GM21367 (cell line): ENCODE results near the gene CATSPER2.
A peak's percentile ranks its signal among the peaks of the same experiment; 100 is the strongest.
"Not testable (repeated sequence)": the region's sequence is repeated elsewhere in the genome, so short reads cannot be mapped to it uniquely, and the experiment has no call there.

Source experiments
- ATAC-seq: cut with Tn5 transposase; IDR thresholded peaks from one replicate; pipeline ENCODE4 v1.9.1; 2021; ENCODE audit not compliant: unreplicated experiment

CATSPER2 gene

DNA sequence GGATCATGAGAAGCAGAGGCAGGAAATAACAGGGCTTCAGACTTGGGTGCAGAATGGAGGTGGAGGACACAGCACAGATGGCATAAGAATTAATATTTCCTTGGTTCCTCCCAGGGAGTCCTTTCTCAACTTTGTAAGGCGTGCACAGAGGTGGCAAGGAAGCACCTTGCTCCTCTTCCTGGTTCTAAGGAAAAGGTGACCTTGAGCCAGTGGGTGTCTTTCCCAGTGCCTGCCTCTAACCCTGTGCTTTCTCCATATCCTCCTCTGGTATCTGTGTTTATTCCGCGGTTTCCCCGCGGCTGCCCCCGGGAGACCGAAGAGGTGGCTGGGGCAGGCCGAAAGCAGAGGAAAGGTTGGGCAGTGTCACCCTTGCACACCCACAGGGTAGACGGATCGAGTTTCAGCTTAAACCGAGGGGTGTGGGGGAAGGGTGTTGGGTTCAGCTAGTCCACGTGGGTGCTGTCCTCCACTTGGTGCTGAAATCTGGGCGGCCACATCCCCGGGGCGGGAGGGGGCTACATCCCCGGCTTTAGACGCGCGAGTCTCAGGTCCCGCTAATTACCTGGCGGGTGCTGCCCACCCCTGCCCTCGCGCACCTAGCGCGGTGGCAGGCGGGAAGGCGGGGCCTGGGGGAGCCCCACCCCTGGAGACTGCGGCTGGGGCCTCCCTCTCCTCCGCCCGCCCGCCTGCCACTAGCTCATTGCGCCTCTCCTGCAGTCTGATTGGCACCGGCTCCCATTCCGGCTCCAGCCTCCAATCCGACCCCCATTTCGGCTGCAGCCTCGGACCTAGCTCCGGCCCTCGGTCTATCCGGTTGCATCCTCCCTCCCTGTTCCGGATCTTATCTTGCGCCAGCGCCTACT, 55.1 kb downstream of the CATSPER2 start, which contains the start of gene CKMT1B:
Gene CKMT1B, plus strand, starts transcription at position 700 of the 863 bp plus-strand sequence. CDS start 192 bp downstream, outside the sequence.
- not testable (repeated sequence) for ATAC-seq

DNA sequence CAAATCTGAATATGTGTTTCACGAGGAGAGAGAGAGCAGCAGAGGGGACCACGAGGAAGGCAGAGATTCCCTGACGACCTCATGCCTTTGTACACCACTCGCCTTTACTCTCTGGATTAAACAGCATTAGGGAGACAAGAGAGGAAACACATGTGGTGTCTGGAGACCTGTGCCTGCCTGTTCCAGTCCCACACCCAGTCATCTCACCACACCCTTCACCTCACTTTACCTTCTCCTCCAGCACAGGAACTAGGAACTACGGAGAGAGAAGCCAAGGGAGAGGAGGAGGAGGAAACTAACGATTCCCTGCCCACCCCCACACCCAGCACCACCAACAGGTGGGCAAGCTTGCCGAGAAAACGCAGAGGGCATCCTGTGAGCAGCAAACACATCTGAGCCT, 55.8 kb downstream of the CATSPER2 start:
- ATAC-seq: not testable (repeated sequence)

DNA sequence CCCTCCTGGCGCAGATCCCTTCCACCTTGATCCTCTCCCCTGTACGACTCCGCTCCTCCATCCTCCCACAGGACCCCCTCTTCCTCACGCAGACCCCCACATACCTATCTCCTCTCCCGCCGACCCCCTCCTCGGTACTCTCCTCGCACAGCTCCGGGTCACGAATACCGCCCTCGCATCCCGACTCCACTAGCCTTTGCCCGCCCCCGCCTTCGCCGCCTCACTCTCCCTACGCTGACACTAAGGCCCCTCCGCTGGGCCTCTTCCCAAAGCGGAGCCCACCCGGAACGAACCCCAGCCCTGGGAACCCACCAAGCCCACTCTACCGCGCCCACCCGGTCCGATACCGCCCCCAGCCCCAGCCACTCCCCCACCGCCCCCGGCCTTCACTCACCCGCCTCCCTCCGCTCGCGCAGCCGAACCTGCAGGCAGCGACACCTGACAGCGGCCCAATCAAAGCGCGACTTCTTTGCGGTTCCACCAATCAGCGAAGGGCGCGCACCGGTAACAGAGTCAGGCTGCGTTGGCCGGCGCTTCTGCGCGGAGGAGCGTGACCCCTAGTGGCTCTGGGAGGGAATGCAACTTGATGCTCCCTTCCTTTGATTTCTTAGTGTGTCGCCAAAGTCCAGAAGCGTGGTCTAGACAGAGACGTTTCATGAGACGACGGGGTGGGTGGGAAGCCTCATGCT, 58.7 kb downstream of the CATSPER2 start, which contains the start of gene PPIP5K1:
Gene PPIP5K1, minus strand, starts transcription at position 431 of the 689 bp plus-strand sequence. CDS start 5,704 bp downstream, outside the sequence.
- ATAC-seq: peak; percentile 87
